Bronchial epithelial cell (primary cell): ENCODE data around the gene KRT4. TPM values are rescaled to one million over a fixed set of nuclear protein-coding genes. Genes with fewer than 3 reads are reported as not detected.
"Not testable (repeated sequence)": the region's sequence is repeated elsewhere in the genome, so short reads cannot be mapped to it uniquely, and the experiment has no call there.

Experiments
- DNase-seq: peaks from one replicate; pipeline ENCODE4 v3.0.0-alpha.2; 2010; ENCODE audit warnings: low read depth
- FAIRE-seq: peaks from 2 replicates; lab custom pipeline; 2011; peaks lifted over from hg19 to GRCh38; lab: Jason Lieb, UNC
- H3K27me3 ChIP-seq: 2 replicates; pipeline ENCODE4 v1.5.1; 2011; ENCODE audit warnings: low read length; ENCODE audit not compliant: control insufficient read depth, insufficient read depth
- H3K36me3 ChIP-seq: 2 replicates; pipeline ENCODE4 v1.5.1; 2011; ENCODE audit warnings: low read length; ENCODE audit not compliant: control insufficient read depth, insufficient read depth
- H3K4me3 ChIP-seq: 2 replicates; pipeline ENCODE4 v1.5.1; 2011; ENCODE audit warnings: mild to moderate bottlenecking, low read depth, low read length, control low read depth
- total RNA-seq: library from RNA; depleted of rRNA; stranded (reverse); fragments of >200 nt; gene quantifications from 2 replicates; pipeline ENCODE4 v1.2.1, GENCODE V29; 2014
- TF ChIP-seq, protein P1 (sequence below): IDR thresholded peaks from 2 replicates; pipeline ENCODE4 v1.5.1; 2011; ENCODE audit warnings: mild to moderate bottlenecking, moderate library complexity, low read length, control low read depth, inconsistent platforms; ENCODE audit not compliant: insufficient read depth, severe bottlenecking

KRT4 gene
- total RNA-seq, 1 donor from 2014 or later, result 66.6 TPM

DNA sequence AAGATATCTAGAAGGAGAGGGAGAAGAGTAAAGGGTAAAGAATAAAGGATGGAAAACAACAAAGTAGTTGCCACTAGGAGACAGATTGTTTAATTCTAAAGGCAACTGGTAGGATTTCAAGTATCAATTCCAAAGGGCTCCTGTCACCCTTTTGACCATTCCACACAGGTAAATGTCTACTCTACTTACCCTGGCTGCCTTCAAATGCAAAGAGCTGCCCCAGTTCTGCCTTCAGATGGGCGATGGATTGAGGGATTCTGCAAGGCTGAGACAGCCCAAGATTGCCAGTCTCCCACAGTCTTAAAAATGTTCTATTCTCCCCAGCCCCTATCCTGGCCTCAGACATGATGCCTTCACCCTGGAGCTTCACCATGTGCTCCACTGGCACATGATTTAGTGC, 48.2 kb downstream of the KRT4 start:
- no peak for FAIRE-seq

DNA sequence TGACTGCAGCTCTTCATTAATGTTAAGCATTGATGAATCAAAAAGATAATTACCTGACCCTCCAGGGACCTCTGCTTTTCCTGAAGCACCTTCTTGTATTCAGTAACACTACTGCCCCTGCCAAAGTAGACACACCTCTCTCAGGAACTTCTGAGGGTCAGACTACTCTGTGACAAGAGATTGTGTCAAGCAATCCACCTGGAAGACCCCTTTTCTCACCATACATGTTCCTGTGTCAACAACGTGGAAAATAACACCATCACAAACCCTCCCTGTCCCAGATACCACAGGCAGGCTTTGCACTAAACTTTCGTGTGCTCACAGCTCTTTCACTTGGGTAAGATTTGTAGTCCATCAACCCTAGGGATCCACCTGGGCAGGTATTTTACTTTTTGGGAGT, 49.9 kb downstream of the KRT4 start:
- FAIRE-seq (no peak), DNase-seq (no peak)
- TF ChIP-seq, protein P1, sequence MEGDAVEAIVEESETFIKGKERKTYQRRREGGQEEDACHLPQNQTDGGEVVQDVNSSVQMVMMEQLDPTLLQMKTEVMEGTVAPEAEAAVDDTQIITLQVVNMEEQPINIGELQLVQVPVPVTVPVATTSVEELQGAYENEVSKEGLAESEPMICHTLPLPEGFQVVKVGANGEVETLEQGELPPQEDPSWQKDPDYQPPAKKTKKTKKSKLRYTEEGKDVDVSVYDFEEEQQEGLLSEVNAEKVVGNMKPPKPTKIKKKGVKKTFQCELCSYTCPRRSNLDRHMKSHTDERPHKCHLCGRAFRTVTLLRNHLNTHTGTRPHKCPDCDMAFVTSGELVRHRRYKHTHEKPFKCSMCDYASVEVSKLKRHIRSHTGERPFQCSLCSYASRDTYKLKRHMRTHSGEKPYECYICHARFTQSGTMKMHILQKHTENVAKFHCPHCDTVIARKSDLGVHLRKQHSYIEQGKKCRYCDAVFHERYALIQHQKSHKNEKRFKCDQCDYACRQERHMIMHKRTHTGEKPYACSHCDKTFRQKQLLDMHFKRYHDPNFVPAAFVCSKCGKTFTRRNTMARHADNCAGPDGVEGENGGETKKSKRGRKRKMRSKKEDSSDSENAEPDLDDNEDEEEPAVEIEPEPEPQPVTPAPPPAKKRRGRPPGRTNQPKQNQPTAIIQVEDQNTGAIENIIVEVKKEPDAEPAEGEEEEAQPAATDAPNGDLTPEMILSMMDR, result no peak
- H3K27me3 ChIP-seq, result peaks cover 2% of the 10 kb centered on the region
- H3K36me3 ChIP-seq, result no peaks in the 10 kb centered on the region
- no peak overlapping the region for H3K4me3 ChIP-seq

More for the DNA sequence above, 48.2 kb downstream of the KRT4 start:
- no peaks in the 10 kb centered on the region for H3K36me3 ChIP-seq
- peaks cover 2% of the 10 kb centered on the region for H3K27me3 ChIP-seq
- no peak for DNase-seq
- no peak overlapping the region for H3K4me3 ChIP-seq
- TF ChIP-seq, protein P1, result no peak

DNA sequence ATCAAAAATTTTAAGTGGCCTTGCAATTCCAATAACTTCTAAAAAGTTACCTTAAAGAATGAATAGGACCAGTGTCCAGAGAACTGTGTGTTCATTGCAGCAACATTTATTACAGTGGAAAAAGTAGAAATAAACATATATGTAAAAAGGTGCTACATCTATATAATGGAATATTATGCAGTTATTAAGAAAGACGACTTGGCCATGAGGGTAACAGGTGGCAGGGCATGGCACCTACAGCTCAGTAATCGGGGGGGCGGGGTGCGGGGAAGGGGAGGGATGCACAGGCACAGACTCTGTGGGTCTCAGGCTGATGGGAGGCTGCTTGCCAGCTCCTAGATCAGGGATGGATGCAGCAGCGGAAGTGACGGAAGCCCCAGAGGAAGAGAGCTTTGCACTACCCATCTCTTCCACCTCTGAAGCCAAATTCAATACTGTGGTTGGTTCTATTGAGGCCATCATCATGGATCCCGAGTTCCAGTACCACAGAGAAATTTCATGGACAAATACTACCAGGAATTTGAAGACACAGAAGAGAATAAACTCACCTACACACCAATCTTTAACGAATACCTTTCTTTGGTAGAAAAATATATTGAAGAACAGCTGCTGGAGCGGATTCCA, 50.8 kb downstream of the KRT4 start:
- Histone ChIP-seq H3K36me3 (no peaks in the 10 kb centered on the region), H3K4me3 (no peak overlapping the region), H3K27me3 (peaks cover 2% of the 10 kb centered on the region)
- TF ChIP-seq, protein P1, result no peak
- DNase-seq (no peak), FAIRE-seq (no peak)

DNA sequence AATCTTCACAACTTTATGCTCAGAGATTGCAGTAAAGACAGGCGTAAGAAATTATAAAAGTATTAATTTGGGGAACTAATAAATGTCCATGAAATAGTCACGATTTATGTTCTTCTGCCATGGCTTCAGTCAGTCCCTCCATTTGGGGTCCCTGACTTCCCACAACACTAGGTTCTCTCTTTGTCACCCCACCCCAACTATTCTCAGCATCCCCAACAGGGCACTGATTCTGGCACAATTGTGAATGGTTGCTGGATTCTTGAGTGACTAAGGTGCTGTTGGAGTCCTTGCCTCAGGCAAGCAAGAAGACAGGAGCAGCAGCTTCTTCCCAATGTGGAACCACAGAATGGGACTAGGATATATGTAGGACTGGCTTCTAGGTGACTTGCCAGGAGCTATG, 52.1 kb downstream of the KRT4 start:
- TF ChIP-seq, protein P1, result no peak
- H3K27me3 ChIP-seq, result peaks cover 2% of the 10 kb centered on the region
- H3K36me3 ChIP-seq, result no peaks in the 10 kb centered on the region
- no peak for FAIRE-seq
- H3K4me3 ChIP-seq, result no peak overlapping the region
- no peak for DNase-seq

DNA sequence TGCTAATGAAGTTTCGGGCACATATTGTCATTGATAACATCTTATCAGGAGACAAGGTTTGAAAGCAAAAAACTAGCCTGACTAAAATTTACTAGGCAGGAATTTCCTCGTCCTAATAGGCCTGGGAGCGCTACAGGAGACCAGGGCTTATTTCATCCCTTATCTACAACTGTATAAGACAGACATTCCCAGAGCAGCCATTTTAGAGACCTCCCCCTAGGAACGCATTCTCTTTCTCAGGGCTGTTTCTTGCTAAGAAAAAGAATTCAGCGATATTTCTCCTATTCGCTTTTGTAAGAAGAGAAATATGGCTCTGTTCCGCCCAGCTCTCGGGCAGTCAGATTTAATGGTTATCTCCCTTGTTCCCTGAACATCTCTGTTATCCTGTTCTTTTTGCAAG, 52.7 kb downstream of the KRT4 start:
- H3K4me3 ChIP-seq, DNase-seq, H3K36me3 ChIP-seq, H3K27me3 ChIP-seq, FAIRE-seq: not testable (repeated sequence)

DNA sequence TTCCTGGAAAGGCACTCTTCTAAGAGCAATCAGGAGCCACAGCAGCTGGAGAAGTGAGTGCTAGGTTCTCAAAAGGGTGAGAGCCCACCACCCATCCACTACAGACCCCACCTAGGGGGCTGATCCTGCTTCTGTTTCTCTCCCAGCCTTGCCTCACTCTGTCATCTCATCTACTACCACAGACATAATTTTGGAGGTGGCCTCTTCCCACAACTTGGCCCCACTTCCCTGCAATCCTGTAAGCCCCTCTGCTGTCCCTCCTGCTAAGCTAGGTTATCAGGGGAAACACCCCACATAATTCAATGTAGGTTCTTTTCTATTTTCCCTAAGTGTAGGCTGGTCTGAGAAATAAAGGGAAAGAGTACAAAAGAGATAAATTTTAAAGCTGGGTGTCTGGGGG, 53.3 kb downstream of the KRT4 start:
- Histone ChIP-seq H3K27me3 (peaks cover 2% of the 10 kb centered on the region), H3K36me3 (no peaks in the 10 kb centered on the region), H3K4me3 (no peak overlapping the region)
- no peak for DNase-seq
- TF ChIP-seq, protein P1, result no peak
- FAIRE-seq, result no peak
